HCT116 (cell line): Measurements from ENCODE around the gene WDR74. TPM values are rescaled to one million over a fixed set of nuclear protein-coding genes. Genes with fewer than 3 reads are reported as not detected.

ENCODE experiments used
- ATAC-seq: fragments of 200-7000 bp; cut with Tn5 transposase; 2 replicates; pipeline ENCODE4 v1.9.1; 2020; ENCODE audit warnings: mild to moderate bottlenecking, moderate library complexity
- BruUV-seq: library from RNA; stranded (reverse); fragments of 400-500 nt; replicated peaks from 2 replicates; lab custom pipeline; 2021; lab: Mats Ljungman, UMichigan
- CTCF ChIA-PET: fragments of 300-600 bp; sonication (Branson Sonifier 250); formaldehyde crosslinking; loops from one replicate; lab custom pipeline; 2021; ENCODE audit warnings: antibody characterized with exemption; lab: Charles Lee
- POLR2A ChIA-PET: fragments of 300-600, 350-600 bp; sonication (Branson Sonifier 250); formaldehyde crosslinking; loops from one replicate; lab custom pipeline; 2021; ENCODE audit warnings: antibody characterized with exemption; lab: Charles Lee
- RAD21 ChIA-PET, 2 experiments: fragments of 300-600 bp; sonication (Branson Sonifier 250); formaldehyde crosslinking; loops; one replicate each; lab custom pipeline; 2023; ENCODE audit warnings: low total read pairs in 2 of 2; ENCODE audit not compliant: uncharacterized antibody in 2 of 2, unreplicated experiment in 2 of 2, low non-redundant PET in 1 of 2; lab: Charles Lee
- DNase-seq: peaks from one replicate; pipeline ENCODE4 v3.0.0-alpha.2; 2010; ENCODE audit warnings: low read depth, low spot score
- H2AFZ ChIP-seq: fragments of 200-600 bp; shearing (Covaris generic), sonication (generic); 2 replicates; pipeline ENCODE4 v1.6.1; 2017; ENCODE audit warnings: low read depth, mixed run types, mixed read lengths, antibody characterized with exemption, low read length; ENCODE audit not compliant: poor library complexity, severe bottlenecking
- H3K27ac ChIP-seq: 2 replicates; pipeline ENCODE4 v1.5.1; 2012; ENCODE audit warnings: low read depth, low read length
- H3K27me3 ChIP-seq: fragments of 200-600 bp; sonication (generic); 2 replicates; pipeline ENCODE4 v1.6.1; 2016; ENCODE audit warnings: mixed run types, low read length, mixed read lengths; ENCODE audit not compliant: insufficient read depth
- H3K36me3 ChIP-seq, 2 experiments: fragments of 200-500 bp in 1 of 2; fragments of 200-600 bp in 1 of 2; sonication (Bioruptor generic) in 1 of 2; sonication (generic) in 1 of 2; 2 replicates each; pipeline versions ENCODE4 v1.5.1 to v1.6.1; 2014 to 2016; ENCODE audit warnings: low read length in 2 of 2, inconsistent platforms in 1 of 2, mixed read lengths in 1 of 2, mixed run types in 1 of 2; ENCODE audit not compliant: insufficient read depth in 2 of 2, control insufficient read depth in 1 of 2
- H3K4me1 ChIP-seq, 2 experiments: fragments of 200-600 bp in 1 of 2; sonication (generic) in 1 of 2; 2 replicates each; pipeline versions ENCODE4 v1.5.1 to v1.6.1; 2012 to 2017; ENCODE audit warnings: low read length in 2 of 2, inconsistent platforms in 1 of 2, mild to moderate bottlenecking in 1 of 2, mixed read lengths in 1 of 2, mixed run types in 1 of 2, moderate library complexity in 1 of 2; ENCODE audit not compliant: insufficient read depth in 2 of 2, control insufficient read depth in 1 of 2
- H3K4me2 ChIP-seq: fragments of 200-600 bp; sonication (generic); 2 replicates; pipeline ENCODE4 v1.6.1; 2017; ENCODE audit warnings: mixed run types, low read length, mixed read lengths
- H3K4me3 ChIP-seq, 2 experiments: fragments of 200-600 bp in 1 of 2; sonication (generic) in 1 of 2; replicated peaks in 1 of 2; 2 replicates each; pipeline ENCODE4 v1.5.1; 2011 to 2016; ENCODE audit warnings: low read length in 2 of 2, control low read depth in 1 of 2, low read depth in 1 of 2, mild to moderate bottlenecking in 1 of 2, mixed read lengths in 1 of 2, mixed run types in 1 of 2
- H3K79me2 ChIP-seq: fragments of 200-600 bp; sonication (generic); 2 replicates; pipeline ENCODE4 v1.6.1; 2017; ENCODE audit warnings: mild to moderate bottlenecking, mixed run types, low read length, moderate library complexity, mixed read lengths; ENCODE audit not compliant: insufficient read depth
- H3K9ac ChIP-seq: fragments of 200-600 bp; sonication (generic); 2 replicates; pipeline ENCODE4 v1.6.1; 2016; ENCODE audit warnings: low read length, mixed read lengths
- H3K9me2 ChIP-seq: fragments of 200-600 bp; sonication (generic), shearing (Covaris generic); 2 replicates; pipeline ENCODE4 v1.6.1; 2017; ENCODE audit warnings: mixed run types, mild to moderate bottlenecking, moderate library complexity; ENCODE audit not compliant: insufficient read depth
- H3K9me3 ChIP-seq, 2 experiments: fragments of 200-500 bp in 1 of 2; fragments of 200-600 bp in 1 of 2; sonication (Bioruptor generic) in 1 of 2; sonication (generic) in 1 of 2; 2 replicates each; pipeline ENCODE4 v1.6.1; 2014 to 2017; ENCODE audit warnings: low read length in 2 of 2, mixed read lengths in 2 of 2, inconsistent platforms in 1 of 2, low read depth in 1 of 2, mild to moderate bottlenecking in 1 of 2, mixed run types in 1 of 2, moderate library complexity in 1 of 2; ENCODE audit not compliant: control insufficient read depth in 1 of 2, insufficient read depth in 1 of 2
- H4K20me1 ChIP-seq: fragments of 200-600 bp; sonication (generic), shearing (Covaris generic); 2 replicates; pipeline ENCODE4 v1.6.1; 2017; ENCODE audit warnings: mixed run types, mild to moderate bottlenecking, moderate library complexity; ENCODE audit not compliant: insufficient read depth
- CBX3 ChIP-seq: IDR thresholded peaks from 2 replicates; pipeline ENCODE4 v1.6.1; 2012; ENCODE audit warnings: low read depth
- CTCF ChIP-seq, 3 experiments: fragments of 200-600 bp in 1 of 3; sonication (generic) in 1 of 3; IDR thresholded peaks in 2 of 3; conservative IDR thresholded peaks in 1 of 3; 2 replicates each; pipeline ENCODE4 v1.5.1; 2012 to 2017; ENCODE audit warnings: low read depth in 2 of 3, low read length in 2 of 3, antibody characterized with exemption in 1 of 3, borderline replicate concordance in 1 of 3, control low read depth in 1 of 3, mild to moderate bottlenecking in 1 of 3, mixed read lengths in 1 of 3, mixed run types in 1 of 3, moderate library complexity in 1 of 3; ENCODE audit not compliant: insufficient read depth in 1 of 3
- ELF1 ChIP-seq: IDR thresholded peaks from 2 replicates; pipeline ENCODE4 v1.6.1; 2012; ENCODE audit warnings: low read depth, borderline replicate concordance
- EZH2 ChIP-seq: fragments of 200-600 bp; sonication (generic); IDR thresholded peaks from 2 replicates; pipeline ENCODE4 v1.6.1; 2017; ENCODE audit warnings: antibody characterized with exemption, mixed run types
- EZH2phosphoT487 ChIP-seq: fragments of 200-600 bp; IDR thresholded peaks from 2 replicates; pipeline ENCODE4 v1.6.1; 2018; ENCODE audit warnings: antibody characterized with exemption, borderline replicate concordance
- FOSL1 ChIP-seq: IDR thresholded peaks from 2 replicates; pipeline ENCODE4 v1.6.1; 2012; ENCODE audit warnings: low read depth
- JUND ChIP-seq: IDR thresholded peaks from 2 replicates; pipeline ENCODE4 v1.6.1; 2012
- RAD21 ChIP-seq: IDR thresholded peaks from 2 replicates; pipeline ENCODE4 v1.6.1; 2012; ENCODE audit warnings: low read depth, mild to moderate bottlenecking
- SIN3A ChIP-seq: IDR thresholded peaks from 2 replicates; pipeline ENCODE4 v1.6.1; 2012; ENCODE audit warnings: low read depth
- SP1 ChIP-seq: IDR thresholded peaks from 2 replicates; pipeline ENCODE4 v1.6.1; 2012; ENCODE audit warnings: low read depth
- YY1 ChIP-seq: IDR thresholded peaks from 2 replicates; pipeline ENCODE4 v1.6.1; 2011; ENCODE audit warnings: low read length, low read depth, moderate library complexity, mild to moderate bottlenecking; ENCODE audit not compliant: insufficient replicate concordance; ENCODE audit errors: extremely low read depth
- intact Hi-C: fragments of 100-400 bp; cut with micrococcal nuclease; formaldehyde crosslinking; loops from 2 replicates; pipeline ENCODE4 v1.10.0; 2022
- total RNA-seq: library from RNA; stranded (reverse); gene quantifications from one replicate; pipeline ENCODE4 v1.2.1, GENCODE V29; 2021; ENCODE audit not compliant: unreplicated experiment

WDR74 gene
- total RNA-seq, 1 experiment from 2014 or later: 111 TPM

GRCh38 chr11:62880231-62880802 lies 40.9 kb upstream of the WDR74 start:
- H3K4me1 ChIP-seq: peaks cover 38 to 68% of the 10 kb centered on the region in 2 experiments
- no peaks in the 10 kb centered on the region for H3K9me2 ChIP-seq
- DNase-seq (no peak), ATAC-seq (peak; percentile 32)
- no peaks in the 10 kb centered on the region for H3K9me3 ChIP-seq
- ChIA-PET CTCF (interaction anchor here (1.2 kb wide), 1 partner anchor 94 kb away, joined by 3 read pairs; no protein-coding TSS in a partner anchor), RAD21 (interaction anchor here in 1 of 2 experiments (0.6 kb wide), 1 partner anchor 35 kb away, joined by 7 read pairs; no protein-coding TSS in a partner anchor)
- peak overlapping the region; percentile 75 to 85 for H3K4me3 ChIP-seq
- no peak overlapping the region for H2AFZ ChIP-seq
- peaks cover 27% of the 10 kb centered on the region; the same call in 1 of the 2 replicates for H4K20me1 ChIP-seq
- peak overlapping the region; percentile 79 for H3K4me2 ChIP-seq
- no TSS peak for BruUV-seq
- H3K9ac ChIP-seq: peak overlapping the region; percentile 92
- peaks cover 96% of the 10 kb centered on the region for H3K79me2 ChIP-seq
- peak overlapping the region; percentile 96 for H3K27ac ChIP-seq
- peaks cover 28 to 44% of the 10 kb centered on the region in 2 experiments for H3K36me3 ChIP-seq
- no peak for TF ChIP-seq SP1
- no peak for TF ChIP-seq FOSL1
- no peak for TF ChIP-seq SIN3A
- TF ChIP-seq, all 23 proteins: peak for 0
- no peaks in the 10 kb centered on the region for H3K27me3 ChIP-seq
- POLR2A ChIA-PET: interaction anchor here (0.6 to 4.2 kb wide), 6 partner anchors 25 to 94 kb away, joined by 3 to 50 read pairs (median 28); no protein-coding TSS in a partner anchor
- intact Hi-C loops: loop anchor here (5.0 kb wide), 1 partner anchor 93 kb away; the partner anchor contains the start of gene TMEM179B

GRCh38 chr11:62879235-62879978 lies 40.0 kb upstream of the WDR74 start:
- RAD21 ChIA-PET: no interaction called here
- Histone ChIP-seq H3K36me3 (peaks cover 23 to 40% of the 10 kb centered on the region in 2 experiments), H3K27me3 (no peaks in the 10 kb centered on the region), H3K79me2 (peaks cover 96% of the 10 kb centered on the region), H3K4me3 (peak overlapping the region; percentile 75 to 85), H2AFZ (no peak overlapping the region), H3K4me1 (peaks cover 38 to 61% of the 10 kb centered on the region in 2 experiments), H4K20me1 (peaks cover 22% of the 10 kb centered on the region; the same call in 1 of the 2 replicates)
- no TSS peak for BruUV-seq
- POLR2A ChIA-PET: interaction anchor here (0.6 to 4.2 kb wide), 7 partner anchors 24 to 215 kb away, joined by 3 to 46 read pairs (median 4); partner anchors contain the start of genes C11orf98 and CSKMT
- TF ChIP-seq EZH2phosphoT487: no peak
- no peak for TF ChIP-seq CTCF (IDR thresholded peaks at IDR 0.05 in 2 of 3, conservative IDR thresholded peaks at IDR 0.05 in 1 of 3; ENCODE audit: borderline replicate concordance in 1 of 3, insufficient read depth in 1 of 3, low read depth in 2 of 3, low read length in 2 of 3)
- TF ChIP-seq EZH2: no peak
- TF ChIP-seq YY1: no peak
- no peak for TF ChIP-seq ELF1
- no peak for TF ChIP-seq CBX3
- no peak for TF ChIP-seq JUND
- TF ChIP-seq RAD21: no peak
- TF ChIP-seq, all 23 proteins: peak for 0
- Histone ChIP-seq H3K27ac (peak overlapping the region; percentile 96), H3K9ac (peak overlapping the region; percentile 92), H3K9me2 (no peaks in the 10 kb centered on the region), H3K4me2 (peak overlapping the region; percentile 79), H3K9me3 (no peaks in the 10 kb centered on the region)
- DNase-seq: no peak
- intact Hi-C loops: no loop called here
- no peak for ATAC-seq
- CTCF ChIA-PET: interaction anchor here (1.2 kb wide), 1 partner anchor 93 kb away, joined by 3 read pairs; no protein-coding TSS in a partner anchor
